ENCODE results near the gene ANKRD52. TPM values are rescaled to one million over a fixed set of nuclear protein-coding genes. Genes with fewer than 3 reads are reported as not detected.
A peak's percentile ranks its signal among the peaks of the same experiment; 100 is the strongest.

ANKRD52 gene
- total RNA-seq, 1 donor from 2014 or later = 9.1 TPM

DNA sequence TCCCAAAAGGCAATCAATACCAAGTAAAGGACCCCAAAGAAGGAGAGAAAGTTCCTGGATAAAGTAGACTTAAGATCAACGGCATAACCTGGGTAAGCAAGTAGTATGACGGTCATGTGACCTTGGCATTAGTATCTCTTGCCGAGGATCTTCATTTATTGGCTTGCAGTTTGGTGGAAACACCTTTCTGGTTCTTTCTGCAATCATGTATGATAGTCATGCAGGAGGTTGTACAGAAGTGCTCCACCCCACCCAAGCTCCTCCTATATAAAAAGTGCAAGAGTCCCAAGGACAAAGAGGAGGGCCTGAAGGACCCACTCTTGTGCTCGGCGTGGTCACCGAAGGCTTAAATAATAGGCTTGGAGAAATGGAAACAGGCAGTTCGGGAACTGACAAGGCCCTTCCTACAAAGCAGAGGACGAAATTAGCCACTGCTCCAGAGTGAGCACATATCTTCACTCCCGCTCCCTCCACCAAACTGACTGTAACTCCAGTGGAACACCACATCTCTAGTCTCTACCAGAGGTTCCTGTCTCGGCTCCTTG lies 41.2 kb upstream of the ANKRD52 start:
- H3K4me3 Mint-ChIP-seq = peak overlapping the region; percentile 97
- Histone ChIP-seq H2AFZ (replicated peaks) (peak overlapping the region; percentile 77), H4K20me1 (ENCODE audit: low read depth) (peaks cover 32% of the 10 kb centered on the region), H3K4me1 (peaks cover 11% of the 10 kb centered on the region), H3K27ac (peak overlapping the region; percentile 25), H3K9me3 (ENCODE audit: low read depth) (no peaks in the 10 kb centered on the region), H3K27me3 (no peaks in the 10 kb centered on the region), H3K36me3 (peaks cover 5% of the 10 kb centered on the region), H3K79me2 (ENCODE audit: low read depth) (peaks cover 53% of the 10 kb centered on the region), H3F3A (ENCODE audit: low read depth) (peaks cover 50% of the 10 kb centered on the region), H3K4me2 (peak overlapping the region; percentile 91), H3K9ac (peak overlapping the region; percentile 69), H3K4me3 (peak overlapping the region; percentile 95)
- peaks cover 3% of the 10 kb centered on the region for H3K27me3 Mint-ChIP-seq (ENCODE audit: insufficient read depth, low read depth)
- H3K27ac Mint-ChIP-seq = peak overlapping the region; percentile 42
- peaks cover 26% of the 10 kb centered on the region for H3K4me1 Mint-ChIP-seq
- DNase-seq (ENCODE audit: low spot score) = no peak
- TF ChIP-seq, protein P1, sequence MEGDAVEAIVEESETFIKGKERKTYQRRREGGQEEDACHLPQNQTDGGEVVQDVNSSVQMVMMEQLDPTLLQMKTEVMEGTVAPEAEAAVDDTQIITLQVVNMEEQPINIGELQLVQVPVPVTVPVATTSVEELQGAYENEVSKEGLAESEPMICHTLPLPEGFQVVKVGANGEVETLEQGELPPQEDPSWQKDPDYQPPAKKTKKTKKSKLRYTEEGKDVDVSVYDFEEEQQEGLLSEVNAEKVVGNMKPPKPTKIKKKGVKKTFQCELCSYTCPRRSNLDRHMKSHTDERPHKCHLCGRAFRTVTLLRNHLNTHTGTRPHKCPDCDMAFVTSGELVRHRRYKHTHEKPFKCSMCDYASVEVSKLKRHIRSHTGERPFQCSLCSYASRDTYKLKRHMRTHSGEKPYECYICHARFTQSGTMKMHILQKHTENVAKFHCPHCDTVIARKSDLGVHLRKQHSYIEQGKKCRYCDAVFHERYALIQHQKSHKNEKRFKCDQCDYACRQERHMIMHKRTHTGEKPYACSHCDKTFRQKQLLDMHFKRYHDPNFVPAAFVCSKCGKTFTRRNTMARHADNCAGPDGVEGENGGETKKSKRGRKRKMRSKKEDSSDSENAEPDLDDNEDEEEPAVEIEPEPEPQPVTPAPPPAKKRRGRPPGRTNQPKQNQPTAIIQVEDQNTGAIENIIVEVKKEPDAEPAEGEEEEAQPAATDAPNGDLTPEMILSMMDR (IDR thresholded peaks at IDR 0.05) = no peak
- TF ChIP-seq EZH2 (IDR thresholded peaks at IDR 0.05) = no peak
- no peak for TF ChIP-seq EZH2phosphoT487 (IDR thresholded peaks at IDR 0.05)
- H3K9me3 Mint-ChIP-seq = no peaks in the 10 kb centered on the region
- H3K36me3 Mint-ChIP-seq = peaks cover 7% of the 10 kb centered on the region

DNA sequence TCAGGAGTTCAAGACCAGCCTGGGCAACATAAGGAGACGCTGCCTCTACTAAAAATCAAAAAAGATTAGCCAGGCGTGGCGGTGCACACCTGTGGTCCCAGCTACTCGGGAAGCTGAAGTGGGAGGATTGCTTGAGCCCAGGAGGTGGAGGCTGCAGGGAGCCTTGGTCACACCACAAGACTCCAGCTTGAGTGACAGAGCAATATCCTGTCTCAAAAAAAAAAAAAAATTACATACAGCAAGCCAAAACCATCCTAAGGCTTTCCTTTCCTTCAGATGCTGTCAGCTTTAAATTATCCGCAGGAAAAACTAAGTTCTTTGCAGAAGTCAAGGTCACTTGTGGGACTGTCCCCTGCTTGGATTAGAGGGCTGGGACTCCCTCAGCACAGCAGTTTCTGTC lies 40.6 kb upstream of the ANKRD52 start:
- no peak overlapping the region for H3K27ac ChIP-seq

DNA sequence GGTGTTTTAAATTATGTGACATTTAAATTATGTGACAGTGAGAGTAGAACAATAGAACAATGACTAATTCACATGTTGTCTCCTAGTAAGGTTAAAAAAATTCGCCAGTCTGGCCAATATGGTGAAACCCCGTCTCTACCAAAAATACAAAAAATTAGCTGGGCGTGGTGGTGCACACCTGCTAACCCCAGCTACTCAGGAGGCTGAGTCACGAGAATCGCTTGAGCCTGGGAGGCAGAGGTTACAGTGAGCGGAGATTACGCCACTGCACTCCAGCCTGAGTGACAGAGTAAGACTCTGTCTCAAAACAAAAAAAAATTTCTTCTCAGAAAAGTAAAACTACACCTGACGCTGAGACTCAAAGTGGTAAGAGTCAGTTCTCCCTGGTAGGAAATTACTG lies 39.2 kb upstream of the ANKRD52 start:
- Histone ChIP-seq H3K9ac (no peak overlapping the region), H2AFZ (replicated peaks) (no peak overlapping the region), H3K4me3 (no peak overlapping the region), H3K4me1 (peaks cover 11% of the 10 kb centered on the region), H4K20me1 (ENCODE audit: low read depth) (peaks cover 39% of the 10 kb centered on the region), H3K27ac (no peak overlapping the region), H3F3A (ENCODE audit: low read depth) (peaks cover 32% of the 10 kb centered on the region), H3K36me3 (peaks cover 5% of the 10 kb centered on the region), H3K79me2 (ENCODE audit: low read depth) (peaks cover 73% of the 10 kb centered on the region), H3K27me3 (no peaks in the 10 kb centered on the region), H3K4me2 (no peak overlapping the region), H3K9me3 (ENCODE audit: low read depth) (no peaks in the 10 kb centered on the region)
- Mint-ChIP-seq H3K27ac (no peak overlapping the region), H3K4me1 (peaks cover 30% of the 10 kb centered on the region), H3K36me3 (peaks cover 9% of the 10 kb centered on the region), H3K27me3 (ENCODE audit: insufficient read depth, low read depth) (peaks cover 5% of the 10 kb centered on the region), H3K9me3 (no peaks in the 10 kb centered on the region), H3K4me3 (no peak overlapping the region)
- no peak for DNase-seq (ENCODE audit: low spot score)
- no peak for TF ChIP-seq EZH2phosphoT487 (IDR thresholded peaks at IDR 0.05)
- TF ChIP-seq, protein P1 (IDR thresholded peaks at IDR 0.05) = no peak
- no peak for TF ChIP-seq EZH2 (IDR thresholded peaks at IDR 0.05)

More for the DNA sequence above, 40.6 kb upstream of the ANKRD52 start:
- peaks cover 3% of the 10 kb centered on the region for H3K27me3 Mint-ChIP-seq (ENCODE audit: insufficient read depth, low read depth)
- Histone ChIP-seq H3K4me1 (peaks cover 11% of the 10 kb centered on the region), H3K4me2 (peak overlapping the region; percentile 91), H3K36me3 (peaks cover 5% of the 10 kb centered on the region), H2AFZ (replicated peaks) (no peak overlapping the region), H3K79me2 (ENCODE audit: low read depth) (peaks cover 59% of the 10 kb centered on the region), H3K9ac (peak overlapping the region; percentile 69), H4K20me1 (ENCODE audit: low read depth) (peaks cover 32% of the 10 kb centered on the region), H3K9me3 (ENCODE audit: low read depth) (no peaks in the 10 kb centered on the region), H3K4me3 (peak overlapping the region; percentile 95), H3K27me3 (no peaks in the 10 kb centered on the region), H3F3A (ENCODE audit: low read depth) (peaks cover 45% of the 10 kb centered on the region)
- DNase-seq (ENCODE audit: low spot score) = no peak
- H3K27ac Mint-ChIP-seq = no peak overlapping the region
- H3K4me1 Mint-ChIP-seq = peaks cover 28% of the 10 kb centered on the region
- TF ChIP-seq EZH2 (IDR thresholded peaks at IDR 0.05) (no peak), EZH2phosphoT487 (IDR thresholded peaks at IDR 0.05) (no peak)
- TF ChIP-seq, protein P1 (IDR thresholded peaks at IDR 0.05) = no peak
- peak overlapping the region; percentile 97 for H3K4me3 Mint-ChIP-seq
- no peaks in the 10 kb centered on the region for H3K9me3 Mint-ChIP-seq
- peaks cover 7% of the 10 kb centered on the region for H3K36me3 Mint-ChIP-seq

Measured in neural progenitor cell (in vitro differentiated cells).